Measurements from ENCODE around the gene TNK2.

TNK2 gene

GRCh38 chr3:195921334-195921791 lies 13.0 kb upstream of the TNK2 start:
- H2AFZ ChIP-seq (ENCODE audit: low read depth, low read length, severe bottlenecking): no peak overlapping the region
- H3K27ac ChIP-seq (ENCODE audit: low read depth, low read length): no peak overlapping the region
- H3K9me2 ChIP-seq (replicated peaks; ENCODE audit: insufficient read depth, low read length): no peaks in the 10 kb centered on the region
- TF ChIP-seq CTCF (IDR thresholded peaks at IDR 0.05; ENCODE audit: insufficient read depth, low read length, poor library complexity, severe bottlenecking) (no peak), EZH2phosphoT487 (conservative IDR thresholded peaks at IDR 0.05; ENCODE audit: low read length) (no peak)
- no peaks in the 10 kb centered on the region for H4K20me1 ChIP-seq (ENCODE audit: low read depth, low read length)
- H3K4me2 ChIP-seq (ENCODE audit: low read depth, low read length, poor library complexity, severe bottlenecking): no peak overlapping the region
- H3K79me2 ChIP-seq (ENCODE audit: insufficient read depth, low read length): no peaks in the 10 kb centered on the region
- no peaks in the 10 kb centered on the region for H3F3A ChIP-seq (ENCODE audit: insufficient read depth)
- no peak overlapping the region for H3K9ac ChIP-seq (ENCODE audit: low read length)
- no peaks in the 10 kb centered on the region for H3K9me3 ChIP-seq (ENCODE audit: insufficient read depth, low read length)
- H3K36me3 ChIP-seq (ENCODE audit: low read length): no peaks in the 10 kb centered on the region
- no peaks in the 10 kb centered on the region for H3K27me3 ChIP-seq (ENCODE audit: low read length)
- no peak overlapping the region for H3K4me3 ChIP-seq (ENCODE audit: insufficient read depth, low read length, poor library complexity, severe bottlenecking)

- Histone ChIP-seq H3K27ac (ENCODE audit: low read depth, low read length) (no peak overlapping the region), H3K4me2 (ENCODE audit: low read depth, low read length, poor library complexity, severe bottlenecking) (no peak overlapping the region), H3K9ac (ENCODE audit: low read length) (no peak overlapping the region), H3K79me2 (ENCODE audit: insufficient read depth, low read length) (no peaks in the 10 kb centered on the region), H3K27me3 (ENCODE audit: low read length) (no peaks in the 10 kb centered on the region), H3F3A (ENCODE audit: insufficient read depth) (0 out of 2 replicates have a peak, but pooled peaks cover under 1% of the 10 kb centered on the region), H3K9me3 (ENCODE audit: insufficient read depth, low read length) (no peaks in the 10 kb centered on the region), H3K4me3 (ENCODE audit: insufficient read depth, low read length, poor library complexity, severe bottlenecking) (no peak overlapping the region), H4K20me1 (ENCODE audit: low read depth, low read length) (no peaks in the 10 kb centered on the region), H3K36me3 (ENCODE audit: low read length) (no peaks in the 10 kb centered on the region), H3K9me2 (replicated peaks; ENCODE audit: insufficient read depth, low read length) (no peaks in the 10 kb centered on the region), H2AFZ (ENCODE audit: low read depth, low read length, severe bottlenecking) (no peak overlapping the region)
- TF ChIP-seq CTCF (IDR thresholded peaks at IDR 0.05; ENCODE audit: insufficient read depth, low read length, poor library complexity, severe bottlenecking): no peak
- TF ChIP-seq EZH2phosphoT487 (conservative IDR thresholded peaks at IDR 0.05; ENCODE audit: low read length): no peak
These were observed 9.8 kb upstream of the TNK2 start for GRCh38 chr3:195918176-195918575.

GRCh38 chr3:195916991-195917390 lies 8.6 kb upstream of the TNK2 start:
- H3K27ac ChIP-seq (ENCODE audit: low read depth, low read length): no peak overlapping the region
- no peak overlapping the region for H3K4me3 ChIP-seq (ENCODE audit: insufficient read depth, low read length, poor library complexity, severe bottlenecking)
- H3F3A ChIP-seq (ENCODE audit: insufficient read depth): 0 out of 2 replicates have a peak, but pooled peaks cover 4% of the 10 kb centered on the region
- no peaks in the 10 kb centered on the region for H3K79me2 ChIP-seq (ENCODE audit: insufficient read depth, low read length)
- no peak overlapping the region for H2AFZ ChIP-seq (ENCODE audit: low read depth, low read length, severe bottlenecking)
- no peaks in the 10 kb centered on the region for H3K9me3 ChIP-seq (ENCODE audit: insufficient read depth, low read length)
- no peaks in the 10 kb centered on the region for H3K36me3 ChIP-seq (ENCODE audit: low read length)
- no peaks in the 10 kb centered on the region for H3K9me2 ChIP-seq (replicated peaks; ENCODE audit: insufficient read depth, low read length)
- no peak overlapping the region for H3K4me2 ChIP-seq (ENCODE audit: low read depth, low read length, poor library complexity, severe bottlenecking)
- no peak for TF ChIP-seq EZH2phosphoT487 (conservative IDR thresholded peaks at IDR 0.05; ENCODE audit: low read length)
- TF ChIP-seq CTCF (IDR thresholded peaks at IDR 0.05; ENCODE audit: insufficient read depth, low read length, poor library complexity, severe bottlenecking): no peak
- H3K9ac ChIP-seq (ENCODE audit: low read length): no peak overlapping the region
- no peaks in the 10 kb centered on the region for H3K27me3 ChIP-seq (ENCODE audit: low read length)
- H4K20me1 ChIP-seq (ENCODE audit: low read depth, low read length): no peaks in the 10 kb centered on the region
